Uterus (tissue), 2 donors: Measurements from ENCODE around the gene ATP1A2.

ENCODE experiments used
- CTCF ChIP-seq, 4 experiments: fragments of 200-600 bp in 2 of 4; fragments of 450-650 bp in 2 of 4; sonication (generic) in 2 of 4; IDR thresholded peaks; one replicate each; pipeline ENCODE4 v1.5.1; 2016 to 2019; ENCODE audit warnings: antibody characterized with exemption in 4 of 4, mild to moderate bottlenecking in 2 of 4, moderate library complexity in 1 of 4
- POLR2A ChIP-seq, 2 donors: fragments of 450-650 bp; IDR thresholded peaks; one replicate each; pipeline ENCODE4 v1.6.1; 2016; ENCODE audit warnings: antibody characterized with exemption in 2 of 2, mild to moderate bottlenecking in 1 of 2, moderate library complexity in 1 of 2

DNA sequence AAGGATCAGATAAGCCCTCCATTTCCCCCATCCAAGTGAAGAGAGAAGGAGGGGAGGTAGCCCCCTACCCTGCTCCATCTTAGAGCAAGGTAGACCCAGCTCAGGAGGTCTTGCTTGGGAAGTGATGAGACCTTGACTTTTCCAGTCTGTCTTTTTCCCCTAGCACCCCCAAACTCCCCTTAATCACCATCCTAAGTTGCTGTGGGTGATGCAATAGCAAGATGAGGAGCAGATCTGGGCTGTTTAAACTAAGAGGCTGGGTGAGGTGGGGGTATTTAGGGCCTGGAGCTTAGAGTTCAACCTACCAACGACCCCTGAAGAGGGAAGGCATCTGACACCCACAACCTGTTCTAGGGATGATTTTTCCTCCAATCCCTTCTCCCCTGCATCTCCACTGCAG is 1.7 kb downstream of the ATP1A2 start:
- TF ChIP-seq POLR2A (IDR thresholded peaks at IDR 0.05), result no peak
- no peak for TF ChIP-seq CTCF (IDR thresholded peaks at IDR 0.05)
